UCSD-AML1 (cell line): ENCODE data around the gene ADA.
"Not testable (repeated sequence)": the region's sequence is repeated elsewhere in the genome, so short reads cannot be mapped to it uniquely, and the experiment has no call there.

Experiments
- DNase-seq: peaks from one replicate; lab custom pipeline; 2025; ENCODE audit not compliant: unreplicated experiment; lab: John Stamatoyannopoulos, UW

Gene ADA

GRCh38 chr20:44678990-44679611, 27.6 kb upstream of the ADA start:
- no peak for DNase-seq

GRCh38 chr20:44678242-44678641, 26.7 kb upstream of the ADA start:
- DNase-seq: no peak

- not testable (repeated sequence) for DNase-seq
Measured at GRCh38 chr20:44672318-44672902, 20.9 kb upstream of the ADA start.

GRCh38 chr20:44671541-44671940, 20.0 kb upstream of the ADA start:
- DNase-seq: peak; percentile 48

GRCh38 chr20:44670851-44671250, 19.4 kb upstream of the ADA start:
- not testable (repeated sequence) for DNase-seq

GRCh38 chr20:44666066-44666465, 14.6 kb upstream of the ADA start:
- DNase-seq: no peak

GRCh38 chr20:44664131-44664530, 12.6 kb upstream of the ADA start:
- no peak for DNase-seq

- no peak for DNase-seq
Measured at GRCh38 chr20:44662261-44662660, 10.8 kb upstream of the ADA start.

- DNase-seq: no peak
Measured at GRCh38 chr20:44660581-44660980, 9.1 kb upstream of the ADA start.

GRCh38 chr20:44659931-44660330, 8.4 kb upstream of the ADA start:
- no peak for DNase-seq

- DNase-seq: no peak
Measured at GRCh38 chr20:44658810-44659209, 7.3 kb upstream of the ADA start.

- no peak for DNase-seq
Measured at GRCh38 chr20:44657875-44658274, 6.4 kb upstream of the ADA start.

GRCh38 chr20:44656448-44656847, 4.9 kb upstream of the ADA start:
- no peak for DNase-seq

GRCh38 chr20:44654210-44654609, 2.7 kb upstream of the ADA start:
- DNase-seq: not testable (repeated sequence)

- no peak for DNase-seq
Measured at GRCh38 chr20:44653546-44653945, 2.0 kb upstream of the ADA start.

GRCh38 chr20:44651434-44651683, 140 bp downstream of the ADA start:
- DNase-seq: no peak

- no peak for DNase-seq
Measured at GRCh38 chr20:44650771-44651433, 597 bp downstream of the ADA start.

GRCh38 chr20:44649976-44650375, 1.5 kb downstream of the ADA start:
- DNase-seq: no peak

GRCh38 chr20:44649126-44649525, 2.4 kb downstream of the ADA start:
- no peak for DNase-seq

GRCh38 chr20:44648579-44648978, 2.9 kb downstream of the ADA start:
- no peak for DNase-seq

GRCh38 chr20:44648068-44648467, 3.4 kb downstream of the ADA start:
- no peak for DNase-seq

GRCh38 chr20:44646641-44647274, 4.7 kb downstream of the ADA start:
- DNase-seq: no peak
